Kidney (tissue), 14 donors: ENCODE measurements around the gene ATP8A2. TPM values are rescaled to one million over a fixed set of nuclear protein-coding genes. Genes with fewer than 3 reads are reported as not detected.
A peak's percentile ranks its signal among the peaks of the same experiment; 100 is the strongest.

ENCODE experiments used
- DNase-seq, 5 donors: peaks; one replicate each; pipeline ENCODE4 v3.0.0-alpha.2; 2013 to 2020
- FAIRE-seq: peaks from 2 replicates; lab custom pipeline; 2012; peaks lifted over from hg19 to GRCh38; lab: Jason Lieb, UNC
- H3K27ac ChIP-seq, 2 donors: one replicate each; pipeline ENCODE4 v1.7.0; 2013; ENCODE audit warnings: low read depth in 2 of 2, low read length in 2 of 2, inconsistent platforms in 1 of 2
- H3K27me3 ChIP-seq: one replicate; pipeline ENCODE4 v1.7.1; 2013; ENCODE audit warnings: low read length, inconsistent platforms; ENCODE audit not compliant: control insufficient read depth, insufficient read depth
- H3K36me3 ChIP-seq, 3 donors: one replicate each; pipeline versions ENCODE4 v1.7.0 to v1.7.1; 2013; ENCODE audit warnings: low read length in 3 of 3, control low read depth in 1 of 3, inconsistent platforms in 1 of 3; ENCODE audit not compliant: insufficient read depth in 3 of 3, control insufficient read depth in 2 of 3
- H3K4me1 ChIP-seq, 3 donors: one replicate each; pipeline versions ENCODE4 v1.7.0 to v1.7.1; 2013; ENCODE audit warnings: low read length in 3 of 3, inconsistent platforms in 1 of 3, low read depth in 1 of 3; ENCODE audit not compliant: control insufficient read depth in 2 of 3, insufficient read depth in 2 of 3
- H3K4me3 ChIP-seq, 3 donors: one replicate each; pipeline versions ENCODE4 v1.7.0 to v1.8.1; 2013; ENCODE audit warnings: low read length in 3 of 3, control low read depth in 1 of 3, inconsistent platforms in 1 of 3
- H3K9ac ChIP-seq, 3 donors: one replicate each; pipeline versions ENCODE4 v1.7.0 to v1.7.1; 2013; ENCODE audit warnings: low read length in 3 of 3, control low read depth in 1 of 3, inconsistent platforms in 1 of 3
- H3K9me3 ChIP-seq, 3 donors: one replicate each; pipeline versions ENCODE4 v1.7.0 to v1.7.1; 2013; ENCODE audit warnings: low read length in 3 of 3, control low read depth in 1 of 3, inconsistent platforms in 1 of 3; ENCODE audit not compliant: control insufficient read depth in 2 of 3, insufficient read depth in 1 of 3
- intact Hi-C: fragments of 100-400 bp; cut with DNase I; formaldehyde crosslinking; loops from one replicate; pipeline ENCODE4 v1.11.1; 2022
- polyA plus RNA-seq: library from polyadenylated mRNA; stranded (reverse); fragments of 350-450 nt; fragmentation: Illumina TruSeq; extraction: RNeasy Lipid Tissue Mini Kit (QIAGEN cat#74804); gene quantifications from one replicate; pipeline ENCODE4 v1.2.3, GENCODE V29; 2014; ENCODE audit warnings: low read depth, low replicate concordance; ENCODE audit not compliant: insufficient read depth
- total RNA-seq: library from RNA; stranded (reverse); fragmentation: NEBNext Ultra II Directional; extraction: Animal tissue kit (Norgen Biotek cat#: 25700); gene quantifications from one replicate; pipeline ENCODE4 v1.2.1, GENCODE V29; 2021
- TF ChIP-seq, protein P1 (sequence below): IDR thresholded peaks from 3 replicates; pipeline ENCODE4 v1.5.1; 2012; ENCODE audit warnings: mild to moderate bottlenecking, moderate library complexity, borderline replicate concordance; ENCODE audit not compliant: insufficient read depth; ENCODE audit errors: extremely low read depth
- donor health status: control.
- donor health status: control.
- donor health status: control.
- donor health status: control.
- donor health status: control.
- donor health status: DM: yes; HTN: yes; CAD: no.
- donor health status: Normal renal cell carcinoma (clear cell type).

ATP8A2 gene
- total and polyA plus RNA-seq, 2 donors from 2014 or later: 0.50 to 0.73 TPM

- no peak for FAIRE-seq
- Histone ChIP-seq H3K27me3 (no peaks in the 10 kb centered on the region), H3K4me1 (peaks cover 0 to 10% (median 5%) of the 10 kb centered on the region in 3 donors), H3K9me3 (no peaks in the 10 kb centered on the region), H3K4me3 (no peak overlapping the region), H3K9ac (no peak overlapping the region), H3K36me3 (no peaks in the 10 kb centered on the region), H3K27ac (no peak overlapping the region)
- TF ChIP-seq, protein P1, sequence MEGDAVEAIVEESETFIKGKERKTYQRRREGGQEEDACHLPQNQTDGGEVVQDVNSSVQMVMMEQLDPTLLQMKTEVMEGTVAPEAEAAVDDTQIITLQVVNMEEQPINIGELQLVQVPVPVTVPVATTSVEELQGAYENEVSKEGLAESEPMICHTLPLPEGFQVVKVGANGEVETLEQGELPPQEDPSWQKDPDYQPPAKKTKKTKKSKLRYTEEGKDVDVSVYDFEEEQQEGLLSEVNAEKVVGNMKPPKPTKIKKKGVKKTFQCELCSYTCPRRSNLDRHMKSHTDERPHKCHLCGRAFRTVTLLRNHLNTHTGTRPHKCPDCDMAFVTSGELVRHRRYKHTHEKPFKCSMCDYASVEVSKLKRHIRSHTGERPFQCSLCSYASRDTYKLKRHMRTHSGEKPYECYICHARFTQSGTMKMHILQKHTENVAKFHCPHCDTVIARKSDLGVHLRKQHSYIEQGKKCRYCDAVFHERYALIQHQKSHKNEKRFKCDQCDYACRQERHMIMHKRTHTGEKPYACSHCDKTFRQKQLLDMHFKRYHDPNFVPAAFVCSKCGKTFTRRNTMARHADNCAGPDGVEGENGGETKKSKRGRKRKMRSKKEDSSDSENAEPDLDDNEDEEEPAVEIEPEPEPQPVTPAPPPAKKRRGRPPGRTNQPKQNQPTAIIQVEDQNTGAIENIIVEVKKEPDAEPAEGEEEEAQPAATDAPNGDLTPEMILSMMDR: no peak
- peak in 2 of 5 donors; percentile 25 to 48 for DNase-seq
- intact Hi-C loops: no loop called here
Measured at GRCh38 chr13:25881136-25881926, 509.6 kb downstream of the ATP8A2 start.

- H3K27ac ChIP-seq: no peak overlapping the region
- H3K9ac ChIP-seq: no peak overlapping the region
- DNase-seq (peak in 4 of 5 donors; percentile 82 to 94 (median 91)), FAIRE-seq (no peak)
- TF ChIP-seq, protein P1: no peak
- H3K9me3 ChIP-seq: no peaks in the 10 kb centered on the region
- no peaks in the 10 kb centered on the region for H3K27me3 ChIP-seq
- intact Hi-C loops: no loop called here
- peaks cover 0 to 10% (median 5%) of the 10 kb centered on the region in 3 donors for H3K4me1 ChIP-seq
- no peaks in the 10 kb centered on the region for H3K36me3 ChIP-seq
- peak overlapping the region; percentile 4 to 31 (median 14) for H3K4me3 ChIP-seq
Measured at GRCh38 chr13:25881971-25882451, 510.2 kb downstream of the ATP8A2 start.

- Histone ChIP-seq H3K27me3 (no peaks in the 10 kb centered on the region), H3K4me3 (peak overlapping the region in 2 of 3 donors; percentile 4 to 14), H3K9ac (no peak overlapping the region), H3K36me3 (no peaks in the 10 kb centered on the region), H3K27ac (no peak overlapping the region), H3K9me3 (no peaks in the 10 kb centered on the region), H3K4me1 (peaks cover 0 to 10% (median 5%) of the 10 kb centered on the region in 3 donors)
- FAIRE-seq: no peak
- intact Hi-C loops: no loop called here
- DNase-seq: peak in 2 of 5 donors; percentile 38 to 43
- TF ChIP-seq, protein P1: no peak
Measured at GRCh38 chr13:25882466-25883357, 510.9 kb downstream of the ATP8A2 start.
